ENCODE data around the gene BDKRB2. TPM values are rescaled to one million over a fixed set of nuclear protein-coding genes. Genes with fewer than 3 reads are reported as not detected.

The BDKRB2 gene
- total RNA-seq, 2 donors from 2014 or later = 1.1 to 3.8 TPM

GRCh38 chr14:96250485-96250884, 45.8 kb downstream of the BDKRB2 start:
- H3K4me3 Mint-ChIP-seq = no peak overlapping the region
- H3K27me3 Mint-ChIP-seq (ENCODE audit: insufficient read depth) = peaks cover 1% of the 10 kb centered on the region
- H3K4me1 Mint-ChIP-seq = no peaks in the 10 kb centered on the region
- H3K36me3 Mint-ChIP-seq (ENCODE audit: low read depth) = no peaks in the 10 kb centered on the region
- no peaks in the 10 kb centered on the region for H3K9me3 Mint-ChIP-seq
- no peak overlapping the region for H3K27ac ChIP-seq (ENCODE audit: low read depth, low read length)
- H3K9ac ChIP-seq (ENCODE audit: extremely low read depth, low read length, poor library complexity, severe bottlenecking) = no peak overlapping the region
- no peak for DNase-seq
- 71 to 83% methylated on average over 2 to 3 of the region's 3 CpGs for WGBS, 2 experiments (ENCODE audit: insufficient coverage in 1 of 2, insufficient read length in 1 of 2)
- H3K4me3 ChIP-seq (ENCODE audit: low read length) = no peak overlapping the region
- no peaks in the 10 kb centered on the region for H3K36me3 ChIP-seq (ENCODE audit: control insufficient read depth, insufficient read depth, low read length)
- H3K27ac Mint-ChIP-seq = no peak overlapping the region
- H3K4me1 ChIP-seq (ENCODE audit: control insufficient read depth, insufficient read depth, low read length) = no peaks in the 10 kb centered on the region
- no peaks in the 10 kb centered on the region for H3K9me3 ChIP-seq (ENCODE audit: control insufficient read depth, low read length)
- H3K27me3 ChIP-seq (ENCODE audit: control insufficient read depth, insufficient read depth, low read length, poor library complexity, severe bottlenecking) = no peaks in the 10 kb centered on the region
- no peak for TF ChIP-seq CTCF (conservative IDR thresholded peaks at IDR 0.05)

- no peak overlapping the region for H3K27ac Mint-ChIP-seq
- Histone ChIP-seq H3K9ac (ENCODE audit: extremely low read depth, low read length, poor library complexity, severe bottlenecking) (no peak overlapping the region), H3K27me3 (ENCODE audit: control insufficient read depth, insufficient read depth, low read length, poor library complexity, severe bottlenecking) (no peaks in the 10 kb centered on the region), H3K36me3 (ENCODE audit: control insufficient read depth, insufficient read depth, low read length) (no peaks in the 10 kb centered on the region), H3K4me3 (ENCODE audit: low read length) (no peak overlapping the region), H3K27ac (ENCODE audit: low read depth, low read length) (no peak overlapping the region), H3K9me3 (ENCODE audit: control insufficient read depth, low read length) (no peaks in the 10 kb centered on the region), H3K4me1 (ENCODE audit: control insufficient read depth, insufficient read depth, low read length) (no peaks in the 10 kb centered on the region)
- no peaks in the 10 kb centered on the region for H3K36me3 Mint-ChIP-seq (ENCODE audit: low read depth)
- H3K9me3 Mint-ChIP-seq = no peaks in the 10 kb centered on the region
- no peaks in the 10 kb centered on the region for H3K4me1 Mint-ChIP-seq
- no peak for DNase-seq
- peaks cover 1% of the 10 kb centered on the region for H3K27me3 Mint-ChIP-seq (ENCODE audit: insufficient read depth)
- H3K4me3 Mint-ChIP-seq = no peak overlapping the region
- 80 to 93% methylated on average over 1 to 4 of the region's 4 CpGs for WGBS, 2 experiments (ENCODE audit: insufficient coverage in 1 of 2, insufficient read length in 1 of 2)
- no peak for TF ChIP-seq CTCF (conservative IDR thresholded peaks at IDR 0.05)
These were observed 47.1 kb downstream of the BDKRB2 start for GRCh38 chr14:96251656-96252155.

- Histone ChIP-seq H3K9me3 (ENCODE audit: control insufficient read depth, low read length) (no peaks in the 10 kb centered on the region), H3K4me1 (ENCODE audit: control insufficient read depth, insufficient read depth, low read length) (no peaks in the 10 kb centered on the region), H3K27ac (ENCODE audit: low read depth, low read length) (no peak overlapping the region), H3K36me3 (ENCODE audit: control insufficient read depth, insufficient read depth, low read length) (no peaks in the 10 kb centered on the region), H3K9ac (ENCODE audit: extremely low read depth, low read length, poor library complexity, severe bottlenecking) (no peak overlapping the region), H3K4me3 (ENCODE audit: low read length) (no peak overlapping the region), H3K27me3 (ENCODE audit: control insufficient read depth, insufficient read depth, low read length, poor library complexity, severe bottlenecking) (no peaks in the 10 kb centered on the region)
- H3K36me3 Mint-ChIP-seq (ENCODE audit: low read depth) = no peaks in the 10 kb centered on the region
- H3K9me3 Mint-ChIP-seq = peaks cover 1% of the 10 kb centered on the region
- TF ChIP-seq CTCF (conservative IDR thresholded peaks at IDR 0.05) = no peak
- DNase-seq = no peak
- WGBS, 2 experiments (ENCODE audit: insufficient coverage in 1 of 2, insufficient read length in 1 of 2) = 93 to 95% methylated on average over 13 to 19 of the region's 19 CpGs
- no peak overlapping the region for H3K4me3 Mint-ChIP-seq
- H3K27ac Mint-ChIP-seq = no peak overlapping the region
- H3K4me1 Mint-ChIP-seq = no peaks in the 10 kb centered on the region
- peaks cover 1% of the 10 kb centered on the region for H3K27me3 Mint-ChIP-seq (ENCODE audit: insufficient read depth)
These were observed 47.8 kb downstream of the BDKRB2 start for GRCh38 chr14:96252323-96252998.
